Activated CD4-positive, CD25-positive, alpha-beta regulatory T cell (primary cell): ENCODE results near the gene DOCK2.

Experiments used
- DNase-seq, 4 experiments: peaks; one replicate each; lab custom pipeline; 2025; lab: John Stamatoyannopoulos, UW

Gene DOCK2

GRCh38 chr5:169688106-169688505, 51.0 kb downstream of the DOCK2 start:
- no peak for DNase-seq

GRCh38 chr5:169691471-169691870, 54.4 kb downstream of the DOCK2 start:
- no peak for DNase-seq

GRCh38 chr5:169694091-169694625, 57.1 kb downstream of the DOCK2 start:
- no peak for DNase-seq

- no peak for DNase-seq
Measured at GRCh38 chr5:169695025-169695625, 58.0 kb downstream of the DOCK2 start.

GRCh38 chr5:169695919-169696490, 58.9 kb downstream of the DOCK2 start:
- no peak for DNase-seq

GRCh38 chr5:169696621-169697510, 59.8 kb downstream of the DOCK2 start:
- no peak for DNase-seq

GRCh38 chr5:169697511-169697890, 60.4 kb downstream of the DOCK2 start:
- DNase-seq, result no peak

GRCh38 chr5:169697976-169698375, 60.9 kb downstream of the DOCK2 start:
- DNase-seq, result no peak

- DNase-seq, result no peak
Measured at GRCh38 chr5:169700611-169701010, 63.5 kb downstream of the DOCK2 start.

- no peak for DNase-seq
Measured at GRCh38 chr5:169701910-169702451, 64.9 kb downstream of the DOCK2 start.

GRCh38 chr5:169702693-169703481, 65.8 kb downstream of the DOCK2 start:
- DNase-seq, result no peak

GRCh38 chr5:169703813-169704212, 66.7 kb downstream of the DOCK2 start:
- no peak for DNase-seq

GRCh38 chr5:169705322-169705721, 68.2 kb downstream of the DOCK2 start:
- DNase-seq, result no peak

- DNase-seq, result no peak
Measured at GRCh38 chr5:169706071-169706470, 69.0 kb downstream of the DOCK2 start.

- no peak for DNase-seq
Measured at GRCh38 chr5:169706758-169707450, 69.8 kb downstream of the DOCK2 start.

- no peak for DNase-seq
Measured at GRCh38 chr5:169707686-169708085, 70.6 kb downstream of the DOCK2 start.

- no peak for DNase-seq
Measured at GRCh38 chr5:169710675-169711074, 73.6 kb downstream of the DOCK2 start.

- DNase-seq, result no peak
Measured at GRCh38 chr5:169711551-169712225, 74.6 kb downstream of the DOCK2 start.

GRCh38 chr5:169712428-169712827, 75.4 kb downstream of the DOCK2 start:
- DNase-seq, result no peak

GRCh38 chr5:169716287-169716686, 79.2 kb downstream of the DOCK2 start:
- no peak for DNase-seq

- no peak for DNase-seq
Measured at GRCh38 chr5:169717288-169717687, 80.2 kb downstream of the DOCK2 start.
